MCF 10A (cell line): ENCODE measurements around the gene PKNOX2. TPM values are rescaled to one million over a fixed set of nuclear protein-coding genes. Genes with fewer than 3 reads are reported as not detected.

Source experiments
- BruUV-seq: library from RNA; stranded (reverse); fragments of 400-500 nt; replicated peaks from 2 replicates; lab custom pipeline; 2021; lab: Mats Ljungman, UMichigan
- CTCF ChIA-PET: fragments of 300-600 bp; sonication (Branson Sonifier 250); formaldehyde crosslinking; extraction: SDS; loops from one replicate; lab custom pipeline; 2021; ENCODE audit warnings: antibody characterized with exemption, inconsistent platforms; lab: Yijun Ruan, JAX
- POLR2A ChIA-PET: fragments of 300-600, 350-650 bp; sonication (Branson Sonifier 250); formaldehyde crosslinking; extraction: SDS; loops from one replicate; lab custom pipeline; 2020; ENCODE audit warnings: antibody characterized with exemption, inconsistent platforms; lab: Yijun Ruan, JAX
- DNase-seq: peaks from one replicate; pipeline ENCODE4 v3.0.0-alpha.2; 2018; ENCODE audit not compliant: unreplicated experiment
- H3K27ac Mint-ChIP-seq: one replicate; pipeline ENCODE4 v1.8.0; 2022; ENCODE audit warnings: mild to moderate bottlenecking, low read depth, mixed read lengths; ENCODE audit not compliant: unreplicated experiment
- H3K27me3 Mint-ChIP-seq: one replicate; pipeline ENCODE4 v1.8.0; 2022; ENCODE audit warnings: mixed read lengths; ENCODE audit not compliant: insufficient read depth, unreplicated experiment
- H3K36me3 Mint-ChIP-seq: one replicate; pipeline ENCODE4 v1.8.0; 2022; ENCODE audit warnings: mild to moderate bottlenecking, moderate library complexity, mixed read lengths; ENCODE audit not compliant: insufficient read depth, unreplicated experiment
- H3K4me1 Mint-ChIP-seq: one replicate; pipeline ENCODE4 v1.8.0; 2022; ENCODE audit warnings: mixed read lengths; ENCODE audit not compliant: insufficient read depth, unreplicated experiment
- H3K4me3 Mint-ChIP-seq: one replicate; pipeline ENCODE4 v1.8.0; 2022; ENCODE audit warnings: mild to moderate bottlenecking, moderate library complexity, mixed read lengths; ENCODE audit not compliant: unreplicated experiment
- H3K9me3 Mint-ChIP-seq: one replicate; pipeline ENCODE4 v1.8.0; 2022; ENCODE audit warnings: mixed read lengths; ENCODE audit not compliant: unreplicated experiment
- CTCF ChIP-seq: fragments of 200-600 bp; IDR thresholded peaks from one replicate; pipeline ENCODE4 v1.8.0; 2022; ENCODE audit warnings: antibody characterized with exemption, mild to moderate bottlenecking; ENCODE audit not compliant: unreplicated experiment
- intact Hi-C: fragments of 100-400 bp; cut with micrococcal nuclease; formaldehyde crosslinking; loops from 2 replicates; pipeline ENCODE4 v1.14.1; 2022
- total RNA-seq: library from RNA; stranded (reverse); gene quantifications from 2 replicates; pipeline ENCODE4 v1.2.3, GENCODE V29; 2022

Gene PKNOX2
- total RNA-seq, 1 experiment from 2014 or later = not detected

DNA sequence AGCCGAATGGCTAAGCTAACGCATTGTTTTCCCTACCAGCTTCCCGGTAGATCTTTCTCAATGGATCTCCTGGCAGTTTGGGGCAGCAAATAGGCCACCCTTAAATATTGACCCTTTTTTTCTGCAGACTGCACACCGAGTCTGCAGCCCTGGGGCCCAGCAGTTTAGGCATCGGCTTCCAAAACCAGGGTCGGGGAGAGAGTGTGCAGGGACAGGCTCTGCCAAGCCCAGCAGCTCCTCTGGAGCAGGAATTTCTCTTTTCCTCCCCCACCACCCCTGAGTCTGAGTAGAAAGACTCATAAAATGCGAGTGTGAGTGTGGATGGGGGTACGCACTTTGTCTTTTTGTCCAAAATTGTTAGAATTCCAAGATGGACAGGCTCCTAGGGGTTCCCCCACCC, 218.3 kb downstream of the PKNOX2 start:
- POLR2A ChIA-PET = interaction anchor here (1.2 kb wide), 1 partner anchor 8 kb away, joined by 3 read pairs; no protein-coding TSS in a partner anchor
- H3K9me3 Mint-ChIP-seq = no peaks in the 10 kb centered on the region
- intact Hi-C loops = no loop called here
- no peak overlapping the region for H3K4me3 Mint-ChIP-seq
- no peaks in the 10 kb centered on the region for H3K36me3 Mint-ChIP-seq
- CTCF ChIA-PET = interaction anchor here (0.6 kb wide), 2 partner anchors 22 to 24 kb away, joined by 3 read pairs; no protein-coding TSS in a partner anchor
- H3K4me1 Mint-ChIP-seq = peaks cover 6% of the 10 kb centered on the region
- no peak for DNase-seq
- no peak for TF ChIP-seq CTCF
- BruUV-seq = no TSS peak
- peaks cover 61% of the 10 kb centered on the region for H3K27me3 Mint-ChIP-seq
- no peak overlapping the region for H3K27ac Mint-ChIP-seq

DNA sequence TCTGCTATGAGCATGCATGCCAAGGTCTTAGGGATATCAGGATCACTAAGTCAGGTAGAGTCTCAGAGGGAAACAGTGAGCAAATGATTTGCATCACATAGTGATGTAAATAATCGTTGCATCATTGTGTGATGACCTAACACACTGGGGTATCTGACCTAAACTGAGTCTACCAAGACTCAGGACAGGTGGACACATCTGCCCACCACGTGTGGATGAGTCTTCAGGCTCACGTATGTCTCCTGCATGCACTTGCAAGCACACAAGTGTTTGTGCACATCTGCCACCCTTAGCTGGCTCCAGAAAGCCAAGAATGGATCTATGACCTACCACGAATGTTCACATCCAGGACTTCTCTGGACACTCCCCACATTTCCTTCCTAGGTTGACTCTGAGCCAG, 220.3 kb downstream of the PKNOX2 start:
- Mint-ChIP-seq H3K36me3 (no peaks in the 10 kb centered on the region), H3K27me3 (peaks cover 48% of the 10 kb centered on the region), H3K4me1 (peaks cover 6% of the 10 kb centered on the region), H3K27ac (no peak overlapping the region), H3K4me3 (no peak overlapping the region), H3K9me3 (no peaks in the 10 kb centered on the region)
- intact Hi-C loops = no loop called here
- DNase-seq = no peak
- POLR2A ChIA-PET = no interaction called here
- no TSS peak for BruUV-seq
- TF ChIP-seq CTCF = no peak
- CTCF ChIA-PET = interaction anchor here (0.8 to 2.4 kb wide), 3 partner anchors 20 to 243 kb away, joined by 3 to 10 read pairs (median 4); no protein-coding TSS in a partner anchor

DNA sequence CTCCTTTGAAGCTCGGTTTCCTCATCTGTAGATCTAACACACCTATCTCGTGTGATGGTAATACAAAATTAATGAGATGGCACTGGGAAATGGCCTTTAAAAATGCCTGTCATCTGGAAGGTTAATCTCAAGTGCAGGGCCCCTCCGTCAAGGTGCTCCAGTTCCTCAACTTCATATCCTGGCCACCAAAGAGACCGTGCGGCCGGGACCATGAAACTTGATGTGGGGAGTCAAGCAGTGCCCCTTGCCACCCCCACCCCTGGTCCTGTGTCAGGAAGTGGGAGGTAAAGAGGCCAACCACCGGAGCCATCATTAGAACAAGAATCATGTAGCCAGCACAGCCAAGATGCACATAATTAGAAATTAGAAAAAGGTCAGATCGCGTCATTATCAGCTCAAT, 223.3 kb downstream of the PKNOX2 start:
- ChIA-PET POLR2A (no interaction called here), CTCF (interaction anchor here (0.7 to 1.2 kb wide), 6 partner anchors 17 to 247 kb away, joined by 3 to 4 read pairs (median 3); no protein-coding TSS in a partner anchor)
- intact Hi-C loops = no loop called here

GRCh38 chr11:125388611-125389010, 224.1 kb downstream of the PKNOX2 start:
- Mint-ChIP-seq H3K9me3 (peaks cover 7% of the 10 kb centered on the region), H3K27me3 (peaks cover 53% of the 10 kb centered on the region), H3K27ac (no peak overlapping the region), H3K4me3 (no peak overlapping the region), H3K36me3 (no peaks in the 10 kb centered on the region), H3K4me1 (no peaks in the 10 kb centered on the region)
- no TSS peak for BruUV-seq
- POLR2A ChIA-PET = interaction anchor here (0.6 kb wide), 1 partner anchor 336 kb away, joined by 3 read pairs; no protein-coding TSS in a partner anchor
- no peak for DNase-seq
- intact Hi-C loops = no loop called here
- no peak for TF ChIP-seq CTCF
- CTCF ChIA-PET = interaction anchor here (0.8 to 2.9 kb wide), 5 partner anchors 16 to 248 kb away, joined by 3 to 17 read pairs (median 3); no protein-coding TSS in a partner anchor

More for the DNA sequence above, 223.3 kb downstream of the PKNOX2 start:
- TF ChIP-seq CTCF = no peak
- Mint-ChIP-seq H3K4me1 (no peaks in the 10 kb centered on the region), H3K4me3 (no peak overlapping the region), H3K36me3 (no peaks in the 10 kb centered on the region), H3K27me3 (peaks cover 47% of the 10 kb centered on the region), H3K27ac (no peak overlapping the region), H3K9me3 (peaks cover 7% of the 10 kb centered on the region)
- no TSS peak for BruUV-seq
- no peak for DNase-seq
